H9 (cell line): ENCODE data around the gene ENTPD6. TPM values are rescaled to one million over a fixed set of nuclear protein-coding genes. Genes with fewer than 3 reads are reported as not detected.

Source experiments
- DNase-seq: peaks from one replicate; pipeline ENCODE4 v3.0.0-alpha.2; 2017
- H2AFZ ChIP-seq: one replicate; pipeline ENCODE4 v1.6.1; 2013; ENCODE audit warnings: mild to moderate bottlenecking, low read length, control low read depth, moderate library complexity
- H2AK5ac ChIP-seq: 2 replicates; pipeline ENCODE4 v1.6.1; 2013; ENCODE audit warnings: low read length, control low read depth, mixed read lengths; ENCODE audit not compliant: insufficient read length
- H2BK120ac ChIP-seq: one replicate; pipeline ENCODE4 v1.6.1; 2013; ENCODE audit warnings: low read depth, mild to moderate bottlenecking, low read length, control low read depth, inconsistent platforms; ENCODE audit not compliant: poor library complexity, severe bottlenecking
- H2BK12ac ChIP-seq: 2 replicates; pipeline ENCODE4 v1.6.1; 2013; ENCODE audit warnings: low read length, control low read depth, mixed read lengths, low read depth; ENCODE audit not compliant: insufficient read length
- H2BK15ac ChIP-seq: 2 replicates; pipeline ENCODE4 v1.6.1; 2013; ENCODE audit warnings: low read depth, low read length, control low read depth
- H2BK20ac ChIP-seq: one replicate; pipeline ENCODE4 v1.6.1; 2013; ENCODE audit warnings: low read depth, mild to moderate bottlenecking, low read length, control low read depth, inconsistent platforms; ENCODE audit not compliant: poor library complexity, severe bottlenecking
- H2BK5ac ChIP-seq: 2 replicates; pipeline ENCODE4 v1.6.1; 2013; ENCODE audit warnings: low read length, control low read depth, mixed read lengths; ENCODE audit not compliant: insufficient read length
- H3K14ac ChIP-seq: 2 replicates; pipeline ENCODE4 v1.6.1; 2013; ENCODE audit warnings: low read length, control low read depth; ENCODE audit not compliant: insufficient read depth
- H3K18ac ChIP-seq: 2 replicates; pipeline ENCODE4 v1.6.1; 2013; ENCODE audit warnings: low read depth, mild to moderate bottlenecking, mixed read lengths, low read length, control low read depth; ENCODE audit not compliant: insufficient read length
- H3K23ac ChIP-seq: 2 replicates; pipeline ENCODE4 v1.6.1; 2013; ENCODE audit warnings: low read length, control low read depth, mixed read lengths, low read depth; ENCODE audit not compliant: insufficient read length
- H3K23me2 ChIP-seq: 2 replicates; pipeline ENCODE4 v1.6.1; 2013; ENCODE audit warnings: low read depth, mild to moderate bottlenecking, mixed read lengths, low read length, control low read depth; ENCODE audit not compliant: insufficient read length, poor library complexity, severe bottlenecking
- H3K27ac ChIP-seq: 2 replicates; pipeline ENCODE4 v1.5.1; 2013; ENCODE audit warnings: low read length, control low read depth, mixed read lengths, low read depth; ENCODE audit not compliant: insufficient read length
- H3K27me3 ChIP-seq: 2 replicates; pipeline ENCODE4 v1.6.1; 2013; ENCODE audit warnings: low read length, control low read depth, inconsistent platforms; ENCODE audit not compliant: insufficient read depth
- H3K4ac ChIP-seq: 2 replicates; pipeline ENCODE4 v1.6.1; 2013; ENCODE audit warnings: low read depth, mild to moderate bottlenecking, control low read depth, inconsistent platforms, low read length, moderate library complexity
- H3K4me1 ChIP-seq: 2 replicates; pipeline ENCODE4 v1.6.1; 2013; ENCODE audit warnings: low read length, control low read depth, inconsistent platforms; ENCODE audit not compliant: insufficient read depth
- H3K4me2 ChIP-seq: 2 replicates; pipeline ENCODE4 v1.6.1; 2013; ENCODE audit warnings: low read length, control low read depth, mixed read lengths; ENCODE audit not compliant: insufficient read length, insufficient read depth
- H3K56ac ChIP-seq: 2 replicates; pipeline ENCODE4 v1.6.1; 2013; ENCODE audit warnings: low read depth, mild to moderate bottlenecking, mixed read lengths, low read length, control low read depth; ENCODE audit not compliant: insufficient read length
- H3K79me1 ChIP-seq: 2 replicates; pipeline ENCODE4 v1.6.1; 2013; ENCODE audit warnings: low read depth, mild to moderate bottlenecking, moderate library complexity, low read length, control low read depth, inconsistent platforms; ENCODE audit not compliant: insufficient read depth, poor library complexity, severe bottlenecking
- H3K79me2 ChIP-seq: 2 replicates; pipeline ENCODE4 v1.6.1; 2013; ENCODE audit warnings: low read length, control low read depth, inconsistent platforms; ENCODE audit not compliant: insufficient read depth
- H3K9ac ChIP-seq: 2 replicates; pipeline ENCODE4 v1.6.1; 2013; ENCODE audit warnings: low read length, control low read depth, mixed read lengths; ENCODE audit not compliant: insufficient read length; ENCODE audit errors: extremely low read depth
- H3K9me3 ChIP-seq: one replicate; pipeline ENCODE4 v1.6.1; 2013; ENCODE audit warnings: low read depth, low read length, inconsistent platforms; ENCODE audit not compliant: control insufficient read depth
- H3T11ph ChIP-seq: one replicate; pipeline ENCODE4 v1.6.1; 2013; ENCODE audit warnings: mild to moderate bottlenecking, low read length, control low read depth, inconsistent platforms
- H4K20me1 ChIP-seq: one replicate; pipeline ENCODE4 v1.6.1; 2013; ENCODE audit not compliant: control insufficient read depth, insufficient read length, insufficient read depth
- H4K5ac ChIP-seq: 2 replicates; pipeline ENCODE4 v1.6.1; 2013; ENCODE audit warnings: low read depth, mild to moderate bottlenecking, mixed read lengths, low read length, control low read depth; ENCODE audit not compliant: insufficient read length
- H4K8ac ChIP-seq: replicated peaks from 2 replicates; pipeline ENCODE4 v1.6.1; 2013; ENCODE audit warnings: low read length, control low read depth, mixed read lengths, low read depth; ENCODE audit not compliant: insufficient read length
- H4K91ac ChIP-seq: 2 replicates; pipeline ENCODE4 v1.6.1; 2013; ENCODE audit warnings: low read depth, mild to moderate bottlenecking, moderate library complexity, mixed read lengths, low read length, control low read depth; ENCODE audit not compliant: insufficient read length
- H3K27ac Mint-ChIP-seq, 3 experiments: 2 replicates in 2 of 3; 3 replicates in 1 of 3; pipeline ENCODE4 v1.8.0; 2020 to 2021; ENCODE audit warnings: mixed read lengths in 3 of 3, mild to moderate bottlenecking in 1 of 3, moderate library complexity in 1 of 3
- H3K27me3 Mint-ChIP-seq: 2 replicates; pipeline ENCODE4 v1.8.0; 2021; ENCODE audit warnings: low read depth, mild to moderate bottlenecking, moderate library complexity, mixed read lengths
- H3K36me3 Mint-ChIP-seq, 3 experiments: 2 replicates in 2 of 3; 3 replicates in 1 of 3; pipeline ENCODE4 v1.8.0; 2020 to 2021; ENCODE audit warnings: low read depth in 3 of 3, mixed read lengths in 3 of 3; ENCODE audit not compliant: insufficient read depth in 1 of 3
- H3K4me1 Mint-ChIP-seq, 2 experiments: 2 replicates each; pipeline ENCODE4 v1.8.0; 2020; ENCODE audit warnings: mixed read lengths in 2 of 2
- H3K4me3 Mint-ChIP-seq, 2 experiments: 2 replicates in 1 of 2; 3 replicates in 1 of 2; pipeline ENCODE4 v1.8.0; 2020 to 2021; ENCODE audit warnings: mild to moderate bottlenecking in 2 of 2, mixed read lengths in 2 of 2, moderate library complexity in 1 of 2
- H3K9me3 Mint-ChIP-seq, 2 experiments: 2 replicates in 1 of 2; 3 replicates in 1 of 2; pipeline ENCODE4 v1.8.0; 2020; ENCODE audit warnings: mild to moderate bottlenecking in 2 of 2, mixed read lengths in 2 of 2, moderate library complexity in 1 of 2
- CTCF ChIP-seq: fragments of 200-600 bp; sonication (generic); conservative IDR thresholded peaks from 3 replicates; pipeline ENCODE4 v1.8.0; 2021; ENCODE audit warnings: antibody characterized with exemption, mild to moderate bottlenecking
- WGBS: extraction: QIAGEN DNeasy Blood & Tissue Kit; methylation state at CpG from one replicate; pipeline ENCODE4 v1.1.7; 2013; ENCODE audit warnings: missing lambda C conversion rate, low lambda C conversion rate, mixed read lengths; ENCODE audit not compliant: insufficient read length; ENCODE audit errors: extremely low coverage; 5-methylcytosine and 5-hydroxymethylcytosine counted together
- total RNA-seq: library from RNA; stranded (reverse); gene quantifications from 2 replicates; pipeline ENCODE4 v1.2.1, GENCODE V29; 2021

Gene ENTPD6
- total RNA-seq, 1 experiment from 2014 or later: 57.4 TPM

- DNase-seq: no peak
- Histone ChIP-seq H3K79me2 (no peaks in the 10 kb centered on the region), H3K9me3 (no peaks in the 10 kb centered on the region), H3K27me3 (no peaks in the 10 kb centered on the region; the same call in 1 of the 2 replicates), H3K23me2 (no peaks in the 10 kb centered on the region), H4K8ac (no peak overlapping the region), H2AK5ac (no peak overlapping the region), H3K27ac (no peak overlapping the region), H3K14ac (no peak overlapping the region), H2BK15ac (no peak overlapping the region), H3T11ph (no peak overlapping the region), H2BK12ac (no peak overlapping the region), H3K23ac (no peak overlapping the region), H4K20me1 (no peaks in the 10 kb centered on the region), H3K4me1 (no peaks in the 10 kb centered on the region; the same call in 1 of the 2 replicates), H3K4me2 (no peak overlapping the region), H3K4ac (no peak overlapping the region), H4K91ac (no peak overlapping the region), H2BK20ac (no peak overlapping the region), H2AFZ (no peak overlapping the region), H2BK5ac (no peak overlapping the region), H3K79me1 (no peaks in the 10 kb centered on the region), H2BK120ac (no peak overlapping the region), H3K56ac (no peak overlapping the region), H3K18ac (no peak overlapping the region), H3K9ac (no peak overlapping the region), H4K5ac (no peak overlapping the region)
- H3K27me3 Mint-ChIP-seq: no peaks in the 10 kb centered on the region
- TF ChIP-seq CTCF: no peak
- no peak overlapping the region for H3K27ac Mint-ChIP-seq
- WGBS: no CpG with 5 or more reads among the region's 1 CpG
- peaks cover 0 to 30% (median 14%) of the 10 kb centered on the region in 3 experiments; a peak in 5 of 7 replicates for H3K36me3 Mint-ChIP-seq
- H3K4me3 Mint-ChIP-seq: no peak overlapping the region
- H3K4me1 Mint-ChIP-seq: peaks cover 14% of the 10 kb centered on the region in 2 experiments
- no peaks in the 10 kb centered on the region for H3K9me3 Mint-ChIP-seq
Observed at GRCh38 chr20:25209400-25209799, 13.9 kb downstream of the ENTPD6 start.
